Aorta (tissue), 5 donors: ENCODE measurements around the gene ZDHHC7. TPM values are rescaled to one million over a fixed set of nuclear protein-coding genes. Genes with fewer than 3 reads are reported as not detected.
A peak's percentile ranks its signal among the peaks of the same experiment; 100 is the strongest.

Source experiments
- ATAC-seq: fragments of 200-7000 bp; cut with Tn5 transposase; one replicate; pipeline ENCODE4 v1.9.1; 2022; ENCODE audit warnings: moderate library complexity; ENCODE audit not compliant: low FRiP score
- DNase-seq, 2 donors: peaks; one replicate each; pipeline ENCODE4 v3.0.0-alpha.2; 2020
- H3K27ac ChIP-seq, 2 donors: one replicate each; pipeline ENCODE4 v1.5.1; 2013; ENCODE audit warnings: low read length in 2 of 2, mild to moderate bottlenecking in 2 of 2, moderate library complexity in 2 of 2, control low read depth in 1 of 2, inconsistent platforms in 1 of 2, low read depth in 1 of 2
- H3K27me3 ChIP-seq, 2 donors: one replicate each; pipeline ENCODE4 v1.6.1; 2013; ENCODE audit warnings: control low read depth in 1 of 2, low read length in 1 of 2, mild to moderate bottlenecking in 1 of 2, moderate library complexity in 1 of 2; ENCODE audit not compliant: insufficient read depth in 2 of 2, control insufficient read depth in 1 of 2
- H3K36me3 ChIP-seq, 2 donors: one replicate each; pipeline ENCODE4 v1.6.1; 2013; ENCODE audit warnings: control low read depth in 1 of 2, low read length in 1 of 2, mild to moderate bottlenecking in 1 of 2; ENCODE audit not compliant: insufficient read depth in 2 of 2, control insufficient read depth in 1 of 2
- H3K4me1 ChIP-seq, 2 donors: one replicate each; pipeline ENCODE4 v1.6.1; 2013; ENCODE audit warnings: low read length in 2 of 2, control low read depth in 1 of 2, mild to moderate bottlenecking in 1 of 2, moderate library complexity in 1 of 2; ENCODE audit not compliant: insufficient read depth in 2 of 2, control insufficient read depth in 1 of 2
- H3K4me3 ChIP-seq, 2 donors: one replicate each; pipeline ENCODE4 v1.5.1; 2013; ENCODE audit warnings: low read length in 2 of 2, control low read depth in 1 of 2, mild to moderate bottlenecking in 1 of 2
- H3K9me3 ChIP-seq: one replicate; pipeline ENCODE4 v1.6.1; 2013; ENCODE audit warnings: mild to moderate bottlenecking, low read length; ENCODE audit not compliant: control insufficient read depth
- WGBS, 2 donors: extraction: QIAGEN DNeasy Blood & Tissue Kit; methylation state at CpG; one replicate each; pipeline ENCODE4 v1.1.7; 2013; 5-methylcytosine and 5-hydroxymethylcytosine counted together
- intact Hi-C, 2 donors: fragments of 100-400 bp; cut with DNase I; formaldehyde crosslinking; loops; one replicate each; pipeline versions ENCODE4 v1.14.2 to v1.15.0; 2022
- polyA plus RNA-seq, 2 donors: library from polyadenylated mRNA; stranded (reverse); fragments of 200-250 nt; gene quantifications; one replicate each; pipeline ENCODE4 v1.2.3, GENCODE V29; 2013
- total RNA-seq, 2 donors: library from RNA; stranded (reverse); fragmentation: NEBNext Ultra II Directional; extraction: Animal tissue kit (Norgen Biotek cat#: 25700); gene quantifications; one replicate each; pipeline ENCODE4 v1.2.1, GENCODE V29; 2021
- donor health status: healthy with polysubstance abuse.
- donor health status: Bipolar disorder and iron deficiency.
- donor health status: DM: no; HTN: no; CAD: no.
- donor health status: DM: no; HTN: no; CAD: no.
- donor health status: DM: yes; HTN: yes; CAD: no.

The ZDHHC7 gene
- total and polyA plus RNA-seq, 4 donors: 11.4 to 57.0 (median 36.1) TPM

DNA sequence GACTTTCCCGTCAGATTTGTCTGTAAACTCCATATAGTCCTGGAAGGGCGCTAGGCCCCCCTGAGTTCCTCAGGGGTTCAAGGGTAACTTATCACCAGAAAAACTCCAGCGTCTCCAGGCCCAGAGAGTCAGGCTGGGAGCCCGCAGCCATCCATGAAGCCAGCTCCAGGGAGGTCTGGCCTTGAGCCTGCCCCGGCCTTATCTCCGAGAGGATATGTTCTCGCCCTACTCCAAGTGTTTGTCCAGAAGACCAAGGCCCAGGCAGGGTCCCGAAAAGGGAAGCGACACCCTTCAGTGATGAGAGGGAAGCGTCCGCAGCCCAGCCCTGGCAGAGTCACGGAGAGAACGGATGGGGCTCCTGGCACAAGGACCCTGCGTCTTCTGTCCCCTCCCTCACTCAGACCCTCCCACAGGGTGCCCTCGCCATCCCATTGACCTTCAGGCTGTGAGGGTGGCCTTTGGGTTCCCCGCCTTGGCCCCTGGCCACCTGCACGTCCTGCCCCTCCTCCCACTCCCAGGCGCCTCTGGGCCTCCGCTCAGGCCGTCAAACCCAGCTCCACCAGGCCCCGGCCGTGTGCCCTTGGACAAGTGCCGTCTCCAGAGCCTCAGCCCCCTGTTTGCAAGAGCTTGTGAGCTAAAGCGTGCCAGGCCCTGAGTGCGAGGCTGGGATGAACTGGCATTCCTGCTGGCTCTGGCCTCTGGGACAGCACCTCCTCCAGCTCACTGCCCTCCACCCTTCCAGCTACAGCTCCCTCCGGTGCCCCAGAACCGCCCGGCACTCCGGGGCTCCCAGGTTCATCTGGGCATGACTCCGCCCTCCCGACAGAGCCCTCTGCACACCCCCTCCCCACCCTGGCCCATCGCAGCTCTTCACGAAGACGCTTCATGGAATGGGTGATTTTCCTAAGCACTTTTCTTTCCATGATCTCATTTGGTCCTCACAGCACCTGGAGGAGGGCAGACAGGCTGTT lies 83.4 kb downstream of the ZDHHC7 start:
- intact Hi-C loops: no loop called here

DNA sequence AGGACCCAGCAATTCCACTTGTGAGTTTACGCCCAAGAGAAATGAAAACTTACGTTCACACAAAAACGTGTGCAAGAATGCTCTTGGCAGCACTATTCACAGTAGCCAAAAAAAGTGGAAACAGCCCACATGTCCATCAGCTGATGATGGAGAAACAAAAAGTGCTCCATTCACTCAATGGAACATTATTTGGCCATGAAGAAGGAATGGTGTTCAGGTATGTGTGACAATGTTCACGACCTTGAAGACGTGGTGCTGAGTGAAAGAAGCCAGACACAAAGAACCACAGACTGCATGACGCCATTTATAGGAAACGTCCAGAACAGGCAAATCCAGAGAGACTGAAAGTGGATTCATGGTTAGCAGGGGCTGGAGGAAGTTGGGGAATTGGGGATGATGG lies 84.9 kb downstream of the ZDHHC7 start:
- Histone ChIP-seq H3K27me3 (no peaks in the 10 kb centered on the region), H3K27ac (no peak overlapping the region), H3K36me3 (no peaks in the 10 kb centered on the region), H3K4me3 (no peak overlapping the region), H3K9me3 (no peaks in the 10 kb centered on the region), H3K4me1 (no peaks in the 10 kb centered on the region)
- DNase-seq (no peak), ATAC-seq (no peak)
- intact Hi-C loops: no loop called here
- WGBS, 2 donors: 47 to 90% methylated on average over 7 of the region's 7 CpGs

More for the DNA sequence above, 83.4 kb downstream of the ZDHHC7 start:
- Histone ChIP-seq H3K4me3 (no peak overlapping the region), H3K9me3 (no peaks in the 10 kb centered on the region), H3K36me3 (no peaks in the 10 kb centered on the region), H3K27me3 (no peaks in the 10 kb centered on the region), H3K27ac (no peak overlapping the region), H3K4me1 (no peaks in the 10 kb centered on the region)
- ATAC-seq (peak; percentile 40), DNase-seq (peak in 1 of 2 donors; percentile 57)
- WGBS, 2 donors: 50 to 60% methylated on average over 34 of the region's 34 CpGs

DNA sequence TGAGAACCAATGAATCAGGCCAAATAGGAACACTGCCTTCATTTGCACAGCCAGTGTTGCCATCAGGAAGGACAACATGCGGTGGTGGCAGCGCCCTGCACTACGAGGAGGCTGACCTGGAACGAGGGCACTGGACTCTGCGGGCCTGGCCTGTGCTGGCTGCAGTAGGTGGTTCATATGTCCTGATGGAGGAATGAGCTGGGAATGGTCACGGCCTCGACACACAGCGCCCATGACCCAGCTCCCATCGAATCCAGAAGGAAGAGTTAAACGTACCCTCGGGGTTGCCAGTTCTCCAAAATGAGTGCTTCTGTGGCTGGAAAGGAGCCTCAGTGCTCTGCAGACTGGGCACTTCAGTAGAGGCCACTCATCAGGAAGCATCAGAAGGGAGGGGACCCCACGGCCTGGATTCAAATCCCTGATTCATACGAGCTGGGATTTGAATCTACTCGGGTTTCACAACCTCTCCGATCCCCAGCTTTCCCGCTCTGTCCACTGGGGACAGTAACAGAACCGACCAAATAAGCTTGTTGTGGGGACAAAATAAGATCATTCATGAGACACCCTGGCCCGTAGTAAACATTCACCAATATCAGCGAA lies 85.5 kb downstream of the ZDHHC7 start:
- Histone ChIP-seq H3K27ac (no peak overlapping the region), H3K4me3 (no peak overlapping the region), H3K9me3 (no peaks in the 10 kb centered on the region), H3K27me3 (no peaks in the 10 kb centered on the region), H3K4me1 (no peaks in the 10 kb centered on the region), H3K36me3 (no peaks in the 10 kb centered on the region)
- 92 to 95% methylated on average over 19 of the region's 19 CpGs for WGBS, 2 donors
- DNase-seq: no peak
- ATAC-seq: no peak
- intact Hi-C loops: loop anchor here (1.0 to 2.0 kb wide), 2 partner anchors 27 to 44 kb away; no protein-coding TSS in a partner anchor

DNA sequence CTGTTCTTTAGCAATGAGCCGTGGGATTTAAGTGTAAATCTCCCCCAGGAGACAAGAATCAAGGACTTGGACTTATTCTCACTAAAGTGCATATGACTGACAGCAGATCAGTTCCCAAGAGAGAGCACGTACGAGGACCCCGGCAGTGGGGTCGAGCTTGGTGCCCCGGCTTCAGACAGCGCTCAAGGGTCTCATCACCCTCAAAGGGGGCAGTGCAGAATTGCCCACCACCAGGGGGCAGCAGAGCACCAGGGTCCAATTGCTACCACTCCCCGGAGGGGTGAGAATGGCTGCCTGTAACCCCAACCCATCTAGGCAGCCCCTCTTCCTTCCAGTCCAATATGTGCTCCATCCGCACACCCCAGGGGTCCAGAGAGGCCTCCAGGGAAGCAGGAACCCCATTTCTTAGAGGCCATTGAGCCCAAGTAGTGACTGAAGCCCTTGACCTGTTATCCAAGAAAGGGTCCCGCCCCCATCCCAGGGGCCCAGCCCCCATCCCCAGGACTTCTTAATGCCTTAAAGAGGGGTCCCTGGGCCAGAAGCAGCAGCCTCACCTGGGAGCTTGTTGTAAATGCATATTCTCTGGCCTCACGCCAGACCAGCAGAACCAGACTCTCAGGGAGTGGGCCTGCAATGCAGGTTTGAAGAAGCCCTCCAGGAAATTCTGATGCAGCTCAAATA lies 86.1 kb downstream of the ZDHHC7 start:
- whole genome bisulfite sequencing, 2 donors: 74 to 78% methylated on average over 11 of the region's 11 CpGs
- Histone ChIP-seq H3K4me1 (no peaks in the 10 kb centered on the region), H3K27ac (no peak overlapping the region), H3K4me3 (no peak overlapping the region), H3K9me3 (no peaks in the 10 kb centered on the region), H3K36me3 (no peaks in the 10 kb centered on the region), H3K27me3 (no peaks in the 10 kb centered on the region)
- ATAC-seq (no peak), DNase-seq (peak; percentile 75 to 91)
- intact Hi-C loops: loop anchor here (1.0 to 2.0 kb wide), 2 partner anchors 28 to 45 kb away; no protein-coding TSS in a partner anchor

DNA sequence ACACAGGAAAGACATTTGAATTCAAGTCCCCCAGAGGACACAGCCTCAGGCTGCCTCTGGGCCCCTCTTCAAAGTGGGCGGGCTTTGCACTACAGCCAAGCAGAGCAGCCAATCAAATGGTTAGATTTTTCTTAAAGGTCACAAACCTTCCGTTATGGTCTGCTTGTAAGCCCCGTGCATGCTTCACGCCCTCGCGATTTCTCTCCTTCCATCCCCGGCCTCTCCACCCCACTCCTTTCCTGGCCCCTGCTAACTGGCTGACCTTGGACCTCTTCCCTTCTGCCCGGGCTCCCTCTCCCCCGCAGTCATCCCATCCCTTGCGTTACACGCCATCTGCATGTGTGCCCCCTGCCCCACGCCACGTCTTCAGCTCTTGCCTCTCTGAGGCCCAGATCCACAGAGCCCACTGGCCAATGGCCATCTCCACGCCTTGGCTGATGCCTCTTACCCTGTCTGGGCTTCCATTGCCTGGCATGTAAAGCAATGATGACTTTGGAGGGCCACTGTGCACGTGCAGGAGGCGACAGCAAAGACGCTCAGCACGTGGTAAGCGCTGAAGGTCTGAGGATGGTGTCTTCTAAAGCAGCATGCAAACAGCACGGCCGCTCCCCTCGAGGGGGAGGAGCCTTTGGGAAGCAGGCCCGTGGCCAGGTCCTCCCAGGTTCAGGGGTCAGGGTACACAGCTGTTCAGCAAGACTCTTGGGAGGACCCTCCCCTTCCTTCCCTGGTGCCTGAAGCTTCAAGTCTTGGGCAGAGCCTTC lies 86.8 kb downstream of the ZDHHC7 start:
- intact Hi-C loops: loop anchor here (1.0 to 2.0 kb wide), 2 partner anchors 28 to 46 kb away; no protein-coding TSS in a partner anchor
- 55 to 71% methylated on average over 23 of the region's 23 CpGs for WGBS, 2 donors
- no peak for ATAC-seq
- DNase-seq: peak in 1 of 2 donors; percentile 55
- no peaks in the 10 kb centered on the region for H3K4me1 ChIP-seq
- no peaks in the 10 kb centered on the region for H3K9me3 ChIP-seq
- no peaks in the 10 kb centered on the region for H3K36me3 ChIP-seq
- H3K27ac ChIP-seq: no peak overlapping the region
- H3K4me3 ChIP-seq: no peak overlapping the region
- H3K27me3 ChIP-seq: no peaks in the 10 kb centered on the region

Other genes starting within 250 kb of the ZDHHC7 start
- 100 to 1,000 TPM; 108 to 192 TPM for gene CRISPLD2, start 191.6 kb downstream of the ZDHHC7 start, total RNA-seq
- 10 to 100 TPM in 1 of 2 donors, 1 to 10 TPM in 1; 8.9 to 33.3 TPM for gene CRISPLD2, start 191.6 kb downstream of the ZDHHC7 start, polyA plus RNA-seq
- gene KIAA0513, start 16.3 kb upstream of the ZDHHC7 start, total RNA-seq: 10 to 100 TPM; 15.1 to 17.7 TPM
- 1 to 10 TPM; 3.4 to 5.5 TPM for gene KIAA0513, start 16.3 kb upstream of the ZDHHC7 start, polyA plus RNA-seq
- under 1 TPM in 1 of 2 donors, not detected in 1; 0.57 TPM for gene CIBAR2, start 100.9 kb upstream of the ZDHHC7 start, total RNA-seq
- not detected for gene CIBAR2, start 100.9 kb upstream of the ZDHHC7 start, polyA plus RNA-seq